A549 treated with Hydrocortisone at 1 μM for 4 hours (cell line): ENCODE measurements around the gene NRIP3. TPM values are rescaled to one million over a fixed set of nuclear protein-coding genes. Genes with fewer than 3 reads are reported as not detected.

Experiments used
- total RNA-seq: library from RNA; stranded (reverse); fragments of 200-300 nt; extraction: Qiagen RNA extraction; gene quantifications from 5 replicates; pipeline ENCODE4 v1.2.3, GENCODE V29; 2022

Gene NRIP3
- 0.61 to 1.3 TPM (median 0.71 TPM) in 5 replicates for total RNA-seq

GRCh38 chr11:9003573-9004182, at the start of gene NRIP3:
Gene NRIP3 (minus strand): TSS chr11:9004001. CDS start chr11:9003935, 66 bp downstream.

GRCh38 chr11:8964324-8965320, 39.2 kb downstream of the NRIP3 start, which contains the start of gene TMEM9B:
Gene TMEM9B (minus strand): TSS chr11:8964442. CDS start chr11:8964313, 129 bp downstream.

GRCh38 chr11:8942518-8943066, 61.2 kb downstream of the NRIP3 start, which contains the start of gene ASCL3:
Gene ASCL3 (minus strand): TSS chr11:8943016. CDS start chr11:8938161, 4,855 bp downstream.

GRCh38 chr11:8932564-8933180, 71.1 kb downstream of the NRIP3 start, which contains the start of gene C11orf16:
Gene C11orf16 (minus strand): TSS chr11:8932947. CDS start chr11:8932308, 639 bp downstream.

Other genes starting within 250 kb of the NRIP3 start
- gene AKIP1, start 92.8 kb downstream of the NRIP3 start, total RNA-seq = 38.7 to 45.6 TPM (median 43.8 TPM) in 5 replicates
- gene C11orf16, start 71.1 kb downstream of the NRIP3 start, total RNA-seq = not detected in 5 replicates
- not detected in 5 replicates for gene ASCL3, start 61.0 kb downstream of the NRIP3 start, total RNA-seq
- 36.5 to 39.4 TPM (median 37.7 TPM) in 5 replicates for gene TMEM9B, start 39.6 kb downstream of the NRIP3 start, total RNA-seq
- gene SCUBE2, start 87.6 kb upstream of the NRIP3 start, total RNA-seq = 0.28 to 0.46 TPM (median 0.43 TPM) in 5 replicates